GM12873 (cell line): Measurements from ENCODE around the gene GDPD1.

Source experiments
- TF ChIP-seq, protein P1 (sequence below): IDR thresholded peaks from 2 replicates; pipeline ENCODE4 v1.5.1; 2012; ENCODE audit warnings: low read depth, mild to moderate bottlenecking, moderate library complexity, low read length, control low read depth; ENCODE audit not compliant: insufficient read depth; ENCODE audit errors: missing control alignments

The GDPD1 gene

DNA sequence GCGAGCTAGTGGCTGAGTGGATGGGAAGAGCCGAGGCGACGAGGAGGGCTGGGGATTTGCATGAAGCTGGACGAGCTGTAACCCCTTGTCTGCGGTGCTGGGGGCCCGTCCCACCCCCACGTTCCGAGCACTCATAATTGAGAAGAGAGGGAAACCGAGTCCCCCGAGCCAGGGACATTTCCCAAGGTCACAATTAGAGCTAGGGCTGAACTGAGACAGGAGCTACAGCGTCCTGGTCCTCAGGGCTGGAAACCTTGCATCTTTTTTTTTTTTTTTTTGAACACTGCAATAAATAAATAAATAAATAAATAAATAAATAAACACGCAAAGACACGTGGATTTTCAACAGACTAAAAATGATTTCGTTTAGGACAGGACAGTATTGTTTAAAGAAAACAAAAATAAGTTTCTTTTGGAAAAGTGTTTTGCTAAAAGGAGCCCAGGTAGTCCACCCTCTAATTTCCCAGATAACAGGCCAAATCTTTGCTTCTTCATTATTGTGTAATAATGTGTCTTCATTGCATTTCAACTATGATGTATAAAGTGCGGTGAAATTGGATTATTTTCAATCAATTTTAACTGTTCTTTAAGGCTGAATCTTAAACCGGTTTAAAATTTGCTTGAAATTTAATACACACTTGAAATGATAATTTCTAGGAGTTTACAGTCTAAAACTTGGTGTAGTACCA lies 992 bp downstream of the GDPD1 start:
- TF ChIP-seq, protein P1, sequence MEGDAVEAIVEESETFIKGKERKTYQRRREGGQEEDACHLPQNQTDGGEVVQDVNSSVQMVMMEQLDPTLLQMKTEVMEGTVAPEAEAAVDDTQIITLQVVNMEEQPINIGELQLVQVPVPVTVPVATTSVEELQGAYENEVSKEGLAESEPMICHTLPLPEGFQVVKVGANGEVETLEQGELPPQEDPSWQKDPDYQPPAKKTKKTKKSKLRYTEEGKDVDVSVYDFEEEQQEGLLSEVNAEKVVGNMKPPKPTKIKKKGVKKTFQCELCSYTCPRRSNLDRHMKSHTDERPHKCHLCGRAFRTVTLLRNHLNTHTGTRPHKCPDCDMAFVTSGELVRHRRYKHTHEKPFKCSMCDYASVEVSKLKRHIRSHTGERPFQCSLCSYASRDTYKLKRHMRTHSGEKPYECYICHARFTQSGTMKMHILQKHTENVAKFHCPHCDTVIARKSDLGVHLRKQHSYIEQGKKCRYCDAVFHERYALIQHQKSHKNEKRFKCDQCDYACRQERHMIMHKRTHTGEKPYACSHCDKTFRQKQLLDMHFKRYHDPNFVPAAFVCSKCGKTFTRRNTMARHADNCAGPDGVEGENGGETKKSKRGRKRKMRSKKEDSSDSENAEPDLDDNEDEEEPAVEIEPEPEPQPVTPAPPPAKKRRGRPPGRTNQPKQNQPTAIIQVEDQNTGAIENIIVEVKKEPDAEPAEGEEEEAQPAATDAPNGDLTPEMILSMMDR = no peak

DNA sequence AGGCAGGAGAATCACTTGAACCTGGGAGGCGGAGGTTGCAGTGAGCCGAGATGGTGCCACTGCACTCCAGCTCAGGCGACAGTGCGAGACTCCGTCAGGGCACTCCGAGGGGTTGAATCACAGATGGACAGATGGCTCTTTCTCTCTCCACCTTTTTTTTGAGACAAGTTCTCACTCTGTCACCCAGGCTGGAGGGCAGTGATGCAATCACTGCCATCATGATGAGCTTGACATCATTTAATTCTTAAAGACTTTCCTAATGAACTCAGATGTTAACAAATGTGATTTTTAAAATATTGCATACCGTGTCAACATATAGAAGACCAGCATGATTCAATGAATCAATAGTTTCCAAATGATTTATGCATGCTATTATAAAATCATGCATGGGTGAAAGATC lies 3.5 kb downstream of the GDPD1 start:
- TF ChIP-seq, protein P1 = no peak

DNA sequence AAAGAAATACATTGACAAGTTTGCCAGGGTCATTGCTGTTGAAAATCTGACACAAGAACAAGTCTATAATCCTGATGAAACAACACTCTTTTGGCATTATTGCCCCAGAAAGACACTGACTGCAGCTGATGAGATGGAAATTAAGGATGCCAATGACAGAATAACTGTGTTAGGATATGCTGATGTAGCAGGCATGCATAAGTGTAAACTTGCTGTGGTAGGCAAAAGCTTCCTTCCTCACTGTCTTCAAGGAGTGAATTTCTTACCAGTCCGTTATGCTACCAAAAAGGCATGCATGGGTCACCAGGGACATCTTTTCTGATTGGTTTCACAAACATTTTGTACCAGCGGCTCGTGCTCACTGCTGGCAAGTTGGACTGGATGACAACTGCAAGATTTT lies 10.5 kb downstream of the GDPD1 start:
- TF ChIP-seq, protein P1 = no peak

DNA sequence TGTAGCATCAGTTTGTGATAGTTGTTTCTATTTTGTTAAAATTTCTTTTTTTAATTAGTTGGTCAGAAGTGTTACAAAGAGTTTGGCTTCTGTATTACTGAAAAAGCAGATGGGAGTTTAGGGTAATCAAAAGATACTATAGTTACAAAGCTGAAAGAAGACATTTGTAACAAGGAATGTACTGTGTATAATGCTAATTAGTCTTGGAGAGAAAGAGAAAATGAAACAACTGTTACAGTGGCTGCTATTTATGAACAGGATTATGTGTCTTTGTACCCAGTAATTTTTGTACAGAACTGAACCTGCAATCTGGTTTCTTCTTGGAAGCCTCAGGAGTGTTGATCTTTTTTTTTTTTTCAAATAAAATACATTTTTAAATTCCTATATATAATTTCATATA lies 14.3 kb downstream of the GDPD1 start:
- TF ChIP-seq, protein P1 = no peak

DNA sequence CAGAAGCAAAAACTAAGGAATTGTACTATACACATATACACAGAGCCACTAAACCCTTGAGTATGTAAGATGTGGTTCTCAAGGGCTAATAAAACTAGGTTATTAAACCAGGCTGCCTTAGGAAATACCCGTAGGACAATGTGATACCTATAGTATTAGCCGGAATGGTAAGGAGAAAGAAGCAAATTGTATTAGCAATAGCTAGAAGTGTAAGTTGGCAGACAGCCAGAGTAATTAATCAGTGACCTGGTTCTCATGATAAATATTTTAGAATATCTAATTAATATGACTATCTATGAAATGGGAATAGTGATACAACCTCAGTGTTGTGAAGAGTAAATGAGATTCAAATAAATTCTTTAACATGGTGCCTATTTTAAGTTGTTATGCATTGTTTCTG lies 18.6 kb downstream of the GDPD1 start:
- TF ChIP-seq, protein P1 = no peak

DNA sequence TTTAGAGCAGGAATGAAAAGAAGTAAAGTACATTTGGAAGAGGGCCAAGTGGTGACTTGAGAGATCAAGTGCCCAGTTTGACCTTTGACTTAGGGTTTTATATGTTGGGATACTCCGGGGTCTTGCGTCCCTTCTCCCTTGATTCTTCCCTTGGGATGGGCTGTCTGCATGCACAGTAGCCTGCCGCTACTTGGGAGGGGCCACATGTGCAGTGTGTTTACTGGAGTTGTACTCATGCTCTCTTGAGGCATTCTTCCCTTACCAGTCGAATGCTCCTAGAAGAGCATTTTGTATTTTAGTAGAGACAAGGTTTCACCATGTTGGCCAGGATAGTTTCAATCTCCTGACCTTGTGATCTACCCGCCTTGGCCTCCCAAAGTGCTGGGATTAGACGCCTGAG lies 23.8 kb downstream of the GDPD1 start:
- TF ChIP-seq, protein P1 = no peak

DNA sequence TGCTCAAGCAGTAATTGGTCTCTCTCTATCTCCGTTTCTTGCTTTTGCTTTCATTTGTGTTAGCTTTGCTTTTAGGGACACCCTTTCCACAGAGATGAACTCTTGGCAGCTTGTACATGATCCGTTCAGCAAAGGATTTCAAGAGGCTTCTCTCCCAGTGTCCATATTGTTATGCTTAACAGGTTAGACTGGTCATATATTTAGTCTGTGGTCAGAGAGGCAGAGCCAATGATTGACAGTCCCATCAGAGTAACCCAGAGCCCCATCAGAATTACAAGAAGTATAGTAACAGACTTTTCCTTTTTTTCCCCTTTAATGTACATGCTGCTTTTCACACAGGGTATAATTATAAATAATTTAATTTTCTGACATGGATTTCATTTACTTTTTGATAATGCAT lies 34.4 kb downstream of the GDPD1 start:
- TF ChIP-seq, protein P1 = no peak
